Right kidney (tissue), 1 donor: Measurements from ENCODE around the gene IMPDH1.

Source experiments
- DNase-seq: peaks from one replicate; pipeline ENCODE4 v3.0.0-alpha.2; 2016

IMPDH1 gene

DNA sequence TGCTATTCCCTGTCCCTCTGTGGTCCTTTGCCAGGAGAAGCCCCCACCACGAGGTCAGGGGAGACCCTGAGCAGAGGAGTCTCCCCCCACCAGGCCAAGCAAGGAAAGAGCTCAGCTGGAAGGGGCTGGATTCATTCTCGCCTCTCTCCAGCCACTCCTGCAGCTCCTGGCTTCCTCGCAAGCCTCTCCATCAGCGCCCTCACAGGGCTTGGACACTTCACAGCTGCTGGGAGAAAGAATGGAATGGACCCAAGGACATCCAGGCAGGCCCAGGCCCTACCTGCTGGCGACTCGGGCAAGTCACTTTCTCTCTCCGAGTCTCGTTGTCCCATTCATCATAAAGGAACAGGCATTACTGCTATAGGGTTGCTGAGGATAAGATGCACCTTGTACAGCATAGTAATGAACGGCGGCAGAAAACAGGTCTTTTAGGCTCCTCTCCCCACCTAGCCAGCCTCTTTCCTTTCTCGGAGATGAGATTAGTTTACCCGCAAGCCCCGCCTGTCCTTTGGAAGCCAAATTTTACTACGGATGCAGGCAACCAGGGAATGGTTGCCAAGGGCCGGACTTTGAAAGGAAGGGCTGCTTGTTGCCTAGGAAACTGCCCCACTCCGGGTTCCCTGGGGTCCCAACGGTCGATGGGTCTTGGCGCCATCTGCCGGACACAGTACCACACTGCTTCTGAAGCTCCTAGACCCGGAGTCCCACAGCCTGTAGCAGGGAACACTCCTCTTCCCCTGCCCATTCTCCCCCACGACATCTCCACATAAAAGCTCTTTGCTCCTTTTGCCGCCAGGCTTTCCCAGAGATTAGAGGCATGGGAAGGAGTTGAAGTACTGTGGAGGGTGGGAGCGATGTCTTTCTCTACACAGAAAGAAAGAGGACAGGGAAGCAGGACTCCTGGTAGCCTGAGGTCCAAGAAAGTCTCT is 22.3 kb downstream of the IMPDH1 start:
- peak; percentile 68 for DNase-seq

GRCh38 chr7:128385988-128386925 is 23.5 kb downstream of the IMPDH1 start:
- no peak for DNase-seq

DNA sequence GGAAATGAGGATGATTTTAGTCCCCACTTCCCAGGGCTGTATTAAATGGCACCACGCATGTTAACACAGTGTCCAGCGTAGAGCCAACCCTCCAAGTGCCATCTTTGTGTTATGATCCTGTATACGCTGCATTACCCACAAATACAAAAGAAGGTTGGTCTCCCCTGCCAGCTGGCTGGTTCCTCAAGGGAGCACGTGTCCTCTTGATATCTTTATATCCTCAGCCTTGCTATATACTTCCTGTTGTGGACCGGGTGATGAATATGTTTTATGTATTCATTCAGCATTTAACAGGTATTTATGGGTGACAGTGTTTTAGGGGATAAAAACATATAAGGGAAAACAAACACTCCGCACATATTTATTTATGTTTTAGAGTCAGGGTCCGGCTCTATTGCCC is 25.1 kb downstream of the IMPDH1 start:
- no peak for DNase-seq

DNA sequence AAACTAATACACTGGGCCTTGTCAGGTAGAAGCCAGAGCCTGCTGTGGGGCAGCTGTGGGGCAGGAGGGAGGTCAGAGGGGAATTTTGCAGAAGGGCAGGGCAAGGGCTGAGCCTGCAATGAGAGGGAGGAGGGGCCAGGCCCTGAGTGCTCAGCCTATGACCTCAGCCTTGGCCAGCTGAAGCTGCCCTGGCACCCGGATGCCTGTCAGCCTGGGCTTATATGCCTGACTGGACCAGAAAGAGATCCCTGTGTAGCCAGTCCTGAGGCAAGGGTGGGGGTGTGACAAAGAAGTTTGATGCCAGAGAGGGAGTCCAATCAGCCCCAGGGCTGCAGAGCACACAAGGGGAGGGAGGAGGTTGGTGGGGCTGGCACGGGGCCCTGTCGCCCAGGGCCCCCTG is 26.0 kb downstream of the IMPDH1 start:
- no peak for DNase-seq

DNA sequence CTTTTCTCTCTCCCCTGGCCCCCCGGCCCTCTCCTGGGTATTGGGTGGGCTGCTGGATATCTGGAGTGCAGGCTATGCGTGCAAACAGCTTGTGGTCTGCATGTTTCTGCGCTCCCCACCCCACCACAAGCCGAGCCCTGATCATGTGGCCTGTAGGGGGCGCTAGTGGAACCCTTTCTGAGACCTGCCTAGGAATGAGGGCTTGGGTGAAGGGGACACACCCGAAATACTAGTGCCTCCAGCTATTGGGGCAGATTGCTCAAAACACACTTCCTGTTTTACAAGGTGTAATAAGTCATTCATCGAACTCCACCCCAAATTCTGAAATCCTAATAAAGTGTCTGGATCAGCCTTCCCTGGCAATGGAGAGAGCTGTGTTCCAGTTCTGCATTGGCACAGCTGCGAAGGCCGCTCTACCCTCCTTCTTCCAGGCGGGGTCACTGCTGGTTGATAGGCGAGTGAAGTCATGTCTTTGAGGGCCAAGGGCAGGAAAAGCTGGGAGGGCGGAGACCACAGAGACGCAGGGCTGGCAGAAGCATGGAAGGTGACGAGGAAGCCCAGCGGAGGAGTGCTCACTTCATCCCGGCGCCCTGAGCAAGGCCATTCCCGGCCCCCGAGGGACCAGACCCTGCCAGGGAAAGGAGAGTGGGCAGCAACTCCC is 28.5 kb downstream of the IMPDH1 start:
- DNase-seq, result no peak

GRCh38 chr7:128380483-128381106 is 29.2 kb downstream of the IMPDH1 start:
- no peak for DNase-seq

GRCh38 chr7:128379900-128380479 is 29.8 kb downstream of the IMPDH1 start:
- DNase-seq, result no peak

GRCh38 chr7:128378637-128379036 is 31.1 kb downstream of the IMPDH1 start:
- DNase-seq, result no peak

- no peak for DNase-seq
These were observed 33.7 kb downstream of the IMPDH1 start for GRCh38 chr7:128376077-128376476.

- no peak for DNase-seq
These were observed 35.7 kb downstream of the IMPDH1 start for GRCh38 chr7:128374041-128374440.

GRCh38 chr7:128373606-128374005 is 36.2 kb downstream of the IMPDH1 start:
- no peak for DNase-seq

GRCh38 chr7:128370491-128370890 is 39.3 kb downstream of the IMPDH1 start:
- DNase-seq, result no peak

GRCh38 chr7:128366986-128367385 is 42.8 kb downstream of the IMPDH1 start:
- no peak for DNase-seq

- no peak for DNase-seq
These were observed 43.5 kb downstream of the IMPDH1 start for GRCh38 chr7:128366300-128366699.

DNA sequence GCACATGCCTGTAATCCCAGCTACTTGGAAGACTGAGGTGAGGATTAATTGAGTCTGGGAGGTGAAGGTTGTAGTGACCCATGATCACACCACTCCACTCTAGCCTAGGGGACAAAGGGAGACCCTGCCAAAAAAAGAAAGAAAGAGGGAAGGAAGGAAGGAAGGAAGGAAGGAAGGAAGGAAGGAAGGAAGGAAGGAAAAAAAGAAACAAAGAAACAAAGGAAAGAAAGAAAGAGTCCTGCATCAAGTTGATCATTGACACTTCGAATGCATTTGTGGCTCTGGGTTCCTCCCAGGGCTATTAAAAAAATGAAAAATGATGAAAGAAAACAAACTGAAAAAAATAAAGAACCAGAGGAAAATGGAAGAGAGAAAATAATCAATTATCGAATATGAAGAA is 44.4 kb downstream of the IMPDH1 start:
- DNase-seq, result no peak

- DNase-seq, result no peak
These were observed 45.5 kb downstream of the IMPDH1 start for GRCh38 chr7:128364166-128364870.

GRCh38 chr7:128363261-128363721 is 46.5 kb downstream of the IMPDH1 start:
- no peak for DNase-seq

DNA sequence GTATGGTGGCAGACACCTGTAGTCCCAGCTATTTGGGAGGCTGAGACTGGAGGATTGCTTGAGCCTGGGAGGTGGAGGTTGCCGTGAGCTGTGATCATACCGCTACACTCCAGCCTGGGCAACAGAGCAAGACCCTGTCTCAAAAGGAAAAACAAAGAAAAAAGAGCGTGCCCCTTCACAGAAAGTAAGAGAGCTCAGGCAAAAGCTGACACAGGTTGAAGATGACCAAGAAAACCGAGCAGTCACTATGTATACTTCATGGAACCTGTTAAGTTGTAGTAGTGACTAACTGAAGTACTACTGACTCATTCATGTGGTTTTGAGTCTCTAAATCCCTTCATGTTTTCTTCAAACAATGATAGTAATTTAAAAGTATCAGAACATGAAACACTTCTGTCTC is 47.1 kb downstream of the IMPDH1 start:
- DNase-seq, result no peak

- peak; percentile 59 for DNase-seq
These were observed 48.1 kb downstream of the IMPDH1 start, which contains the start of gene PRRT4 for GRCh38 chr7:128361411-128362379. Gene PRRT4 (minus strand): TSS chr7:128361690.

GRCh38 chr7:128360359-128360678 is 49.5 kb downstream of the IMPDH1 start:
- DNase-seq, result no peak
